K562 (cell line): ENCODE measurements around the gene PHF20. TPM values are rescaled to one million over a fixed set of nuclear protein-coding genes. Genes with fewer than 3 reads are reported as not detected.

Experiments used
- CCAR2 ChIP-seq: fragments of 200-400 bp; formaldehyde crosslinking; IDR thresholded peaks from 2 replicates; pipeline ENCODE4 v1.6.1; 2017; ENCODE audit warnings: mild to moderate bottlenecking, low read depth, low read length
- JUNB ChIP-seq: fragments of 450-650 bp; formaldehyde crosslinking; conservative IDR thresholded peaks from 2 replicates; pipeline ENCODE4 v1.4.0; 2020; ENCODE audit warnings: mild to moderate bottlenecking
- PML ChIP-seq: IDR thresholded peaks from 2 replicates; pipeline ENCODE4 v1.6.1; 2012; ENCODE audit warnings: low read length, inconsistent platforms
- TAF7 ChIP-seq: fragments of 450-650 bp; IDR thresholded peaks from 2 replicates; pipeline ENCODE4 v1.6.1; 2016; ENCODE audit warnings: missing genetic modification characterization, missing compliant biosample characterization
- TGIF2 ChIP-seq: sonication (generic); formaldehyde crosslinking; IDR thresholded peaks from 2 replicates; pipeline ENCODE4 v1.8.1; 2022; ENCODE audit warnings: mild to moderate bottlenecking, missing genetic modification reagents, moderate library complexity
- ZNF224 ChIP-seq: sonication (generic); formaldehyde crosslinking; IDR thresholded peaks from 2 replicates; pipeline ENCODE4 v1.8.0; 2022; ENCODE audit warnings: mild to moderate bottlenecking, missing genetic modification reagents
- ZNF354B ChIP-seq: fragments of 250-450 bp; sonication (Bioruptor Pico); IDR thresholded peaks from 2 replicates; pipeline ENCODE4 v1.4.0; 2020
- ZNF785 ChIP-seq: fragments of 250-450 bp; sonication (Bioruptor Pico); IDR thresholded peaks from 2 replicates; pipeline ENCODE4 v1.4.0; 2020; ENCODE audit warnings: mild to moderate bottlenecking
- polyA plus RNA-seq, 8 experiments: library from polyadenylated mRNA; depleted of rRNA in 4 of 8; stranded (reverse) in 5 of 8; unstranded in 3 of 8; fragments of >200 nt; fragmentation: Nextera tagmentation in 2 of 8; fragmentation: Illumina TruSeq in 1 of 8; extraction: Ambion mirVana in 2 of 8; extraction: Trizol in 1 of 8; gene quantifications; 2 replicates each; pipeline versions ENCODE4 v1.2.1 to v1.2.3, GENCODE V29; 2011 to 2014; ENCODE audit warnings: inconsistent platforms in 1 of 8, missing spikeins in 1 of 8
- total RNA-seq, 7 experiments: library from RNA; depleted of rRNA in 6 of 7; stranded (reverse); fragments of >200 nt in 6 of 7; fragmentation: Illumina TruSeq in 2 of 7; extraction: Trizol in 2 of 7; gene quantifications; 2 replicates each; pipeline versions ENCODE4 v1.2.1 to v1.2.3, GENCODE V29; 2011 to 2021; ENCODE audit warnings: low replicate concordance in 1 of 7
- TF ChIP-seq, protein P1 (sequence below), 2 experiments: fragments of 250-450 bp in 1 of 2; fragments of 450-650 bp in 1 of 2; sonication (Bioruptor Pico) in 1 of 2; IDR thresholded peaks; 2 replicates each; pipeline versions ENCODE4 v1.6.1 to v1.8.0; 2016 to 2021; ENCODE audit warnings: mild to moderate bottlenecking in 2 of 2, moderate library complexity in 2 of 2, missing compliant biosample characterization in 1 of 2, missing genetic modification characterization in 1 of 2
- TF ChIP-seq, protein P2 (sequence below): fragments of 250-450 bp; sonication (Bioruptor Pico); IDR thresholded peaks from 2 replicates; pipeline ENCODE4 v1.4.0; 2020
- TF ChIP-seq, protein P3 (sequence below), 2 experiments: fragments of 450-650 bp in 1 of 2; sonication (generic) in 1 of 2; formaldehyde crosslinking in 1 of 2; IDR thresholded peaks; 2 replicates each; pipeline versions ENCODE4 v1.7.1 to v1.9.0; 2016 to 2022; ENCODE audit warnings: inconsistent platforms in 1 of 2, mild to moderate bottlenecking in 1 of 2, missing genetic modification reagents in 1 of 2

The PHF20 gene
- total and polyA plus RNA-seq, 9 of the 15 experiments (the other 6 are each of a cell fraction or from before 2014, with no cell fraction given) = 49.9 to 196 (median 70.7) TPM

DNA sequence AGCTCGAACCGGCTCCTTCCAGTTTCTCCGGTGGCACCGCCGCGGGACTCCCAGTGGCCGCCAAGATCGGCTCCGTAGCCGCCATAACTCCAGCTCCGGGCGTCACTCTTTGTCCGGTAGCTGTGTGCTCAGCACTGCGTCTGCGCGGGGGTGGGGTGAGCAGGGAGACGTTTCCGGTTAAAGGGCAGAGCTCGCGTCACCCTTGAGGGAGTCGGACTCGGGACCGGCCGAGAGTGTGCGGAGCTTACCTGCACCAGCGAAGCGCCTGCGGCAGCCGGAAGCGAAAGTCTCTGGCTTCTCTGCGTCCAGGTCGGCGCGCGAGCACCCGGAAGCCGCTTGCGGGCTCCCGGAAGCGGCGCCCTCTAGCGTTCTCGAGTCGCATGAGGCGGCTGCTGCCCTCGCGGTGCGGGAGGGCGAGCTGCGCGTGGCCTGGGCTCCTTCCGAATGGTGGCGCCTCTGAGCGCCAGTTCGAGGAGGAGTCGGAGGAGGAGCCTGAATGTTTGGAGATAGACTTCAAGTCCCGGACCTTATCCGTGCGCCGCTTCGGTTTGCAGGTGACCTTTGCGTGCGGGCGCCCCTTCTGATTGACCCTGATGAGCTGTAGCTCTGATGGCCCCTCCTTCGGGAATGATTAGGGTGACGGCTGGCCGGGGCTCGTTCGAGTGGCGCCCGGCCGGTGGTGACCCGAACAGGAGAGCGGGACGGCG lies 182.5 kb downstream of the PHF20 start, which contains the start of gene SCAND1 (continued):
- TF ChIP-seq ZNF224 (CRISPR knock-in tag) (no peak), JUNB (CRISPR knock-in tag) (no peak), TGIF2 (0 out of 2 replicates have a peak, but pooled peaks have one; percentile 28), PML (peak; percentile 85), ZNF785 (CRISPR knock-in tag) (no peak), CCAR2 (no peak), TAF7 (tag) (peak; percentile 78; the same call in 1 of the 2 replicates), ZNF354B (CRISPR knock-in tag) (no peak)
- TF ChIP-seq, protein P1, sequence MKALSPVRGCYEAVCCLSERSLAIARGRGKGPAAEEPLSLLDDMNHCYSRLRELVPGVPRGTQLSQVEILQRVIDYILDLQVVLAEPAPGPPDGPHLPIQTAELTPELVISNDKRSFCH (CRISPR knock-in tag; IDR thresholded peaks at IDR 0.05) = no peak
- TF ChIP-seq, protein P1 (tag; IDR thresholded peaks at IDR 0.05) = peak; percentile 96
- TF ChIP-seq, protein P2, sequence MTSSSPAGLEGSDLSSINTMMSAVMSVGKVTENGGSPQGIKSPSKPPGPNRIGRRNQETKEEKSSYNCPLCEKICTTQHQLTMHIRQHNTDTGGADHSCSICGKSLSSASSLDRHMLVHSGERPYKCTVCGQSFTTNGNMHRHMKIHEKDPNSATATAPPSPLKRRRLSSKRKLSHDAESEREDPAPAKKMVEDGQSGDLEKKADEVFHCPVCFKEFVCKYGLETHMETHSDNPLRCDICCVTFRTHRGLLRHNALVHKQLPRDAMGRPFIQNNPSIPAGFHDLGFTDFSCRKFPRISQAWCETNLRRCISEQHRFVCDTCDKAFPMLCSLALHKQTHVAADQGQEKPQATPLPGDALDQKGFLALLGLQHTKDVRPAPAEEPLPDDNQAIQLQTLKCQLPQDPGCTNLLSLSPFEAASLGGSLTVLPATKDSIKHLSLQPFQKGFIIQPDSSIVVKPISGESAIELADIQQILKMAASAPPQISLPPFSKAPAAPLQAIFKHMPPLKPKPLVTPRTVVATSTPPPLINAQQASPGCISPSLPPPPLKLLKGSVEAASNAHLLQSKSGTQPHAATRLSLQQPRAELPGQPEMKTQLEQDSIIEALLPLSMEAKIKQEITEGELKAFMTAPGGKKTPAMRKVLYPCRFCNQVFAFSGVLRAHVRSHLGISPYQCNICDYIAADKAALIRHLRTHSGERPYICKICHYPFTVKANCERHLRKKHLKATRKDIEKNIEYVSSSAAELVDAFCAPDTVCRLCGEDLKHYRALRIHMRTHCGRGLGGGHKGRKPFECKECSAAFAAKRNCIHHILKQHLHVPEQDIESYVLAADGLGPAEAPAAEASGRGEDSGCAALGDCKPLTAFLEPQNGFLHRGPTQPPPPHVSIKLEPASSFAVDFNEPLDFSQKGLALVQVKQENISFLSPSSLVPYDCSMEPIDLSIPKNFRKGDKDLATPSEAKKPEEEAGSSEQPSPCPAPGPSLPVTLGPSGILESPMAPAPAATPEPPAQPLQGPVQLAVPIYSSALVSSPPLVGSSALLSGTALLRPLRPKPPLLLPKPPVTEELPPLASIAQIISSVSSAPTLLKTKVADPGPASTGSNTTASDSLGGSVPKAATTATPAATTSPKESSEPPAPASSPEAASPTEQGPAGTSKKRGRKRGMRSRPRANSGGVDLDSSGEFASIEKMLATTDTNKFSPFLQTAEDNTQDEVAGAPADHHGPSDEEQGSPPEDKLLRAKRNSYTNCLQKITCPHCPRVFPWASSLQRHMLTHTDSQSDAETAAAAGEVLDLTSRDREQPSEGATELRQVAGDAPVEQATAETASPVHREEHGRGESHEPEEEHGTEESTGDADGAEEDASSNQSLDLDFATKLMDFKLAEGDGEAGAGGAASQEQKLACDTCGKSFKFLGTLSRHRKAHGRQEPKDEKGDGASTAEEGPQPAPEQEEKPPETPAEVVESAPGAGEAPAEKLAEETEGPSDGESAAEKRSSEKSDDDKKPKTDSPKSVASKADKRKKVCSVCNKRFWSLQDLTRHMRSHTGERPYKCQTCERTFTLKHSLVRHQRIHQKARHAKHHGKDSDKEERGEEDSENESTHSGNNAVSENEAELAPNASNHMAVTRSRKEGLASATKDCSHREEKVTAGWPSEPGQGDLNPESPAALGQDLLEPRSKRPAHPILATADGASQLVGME (CRISPR knock-in tag) = peak; percentile 38; the same call in 1 of the 2 replicates
- TF ChIP-seq, protein P3, sequence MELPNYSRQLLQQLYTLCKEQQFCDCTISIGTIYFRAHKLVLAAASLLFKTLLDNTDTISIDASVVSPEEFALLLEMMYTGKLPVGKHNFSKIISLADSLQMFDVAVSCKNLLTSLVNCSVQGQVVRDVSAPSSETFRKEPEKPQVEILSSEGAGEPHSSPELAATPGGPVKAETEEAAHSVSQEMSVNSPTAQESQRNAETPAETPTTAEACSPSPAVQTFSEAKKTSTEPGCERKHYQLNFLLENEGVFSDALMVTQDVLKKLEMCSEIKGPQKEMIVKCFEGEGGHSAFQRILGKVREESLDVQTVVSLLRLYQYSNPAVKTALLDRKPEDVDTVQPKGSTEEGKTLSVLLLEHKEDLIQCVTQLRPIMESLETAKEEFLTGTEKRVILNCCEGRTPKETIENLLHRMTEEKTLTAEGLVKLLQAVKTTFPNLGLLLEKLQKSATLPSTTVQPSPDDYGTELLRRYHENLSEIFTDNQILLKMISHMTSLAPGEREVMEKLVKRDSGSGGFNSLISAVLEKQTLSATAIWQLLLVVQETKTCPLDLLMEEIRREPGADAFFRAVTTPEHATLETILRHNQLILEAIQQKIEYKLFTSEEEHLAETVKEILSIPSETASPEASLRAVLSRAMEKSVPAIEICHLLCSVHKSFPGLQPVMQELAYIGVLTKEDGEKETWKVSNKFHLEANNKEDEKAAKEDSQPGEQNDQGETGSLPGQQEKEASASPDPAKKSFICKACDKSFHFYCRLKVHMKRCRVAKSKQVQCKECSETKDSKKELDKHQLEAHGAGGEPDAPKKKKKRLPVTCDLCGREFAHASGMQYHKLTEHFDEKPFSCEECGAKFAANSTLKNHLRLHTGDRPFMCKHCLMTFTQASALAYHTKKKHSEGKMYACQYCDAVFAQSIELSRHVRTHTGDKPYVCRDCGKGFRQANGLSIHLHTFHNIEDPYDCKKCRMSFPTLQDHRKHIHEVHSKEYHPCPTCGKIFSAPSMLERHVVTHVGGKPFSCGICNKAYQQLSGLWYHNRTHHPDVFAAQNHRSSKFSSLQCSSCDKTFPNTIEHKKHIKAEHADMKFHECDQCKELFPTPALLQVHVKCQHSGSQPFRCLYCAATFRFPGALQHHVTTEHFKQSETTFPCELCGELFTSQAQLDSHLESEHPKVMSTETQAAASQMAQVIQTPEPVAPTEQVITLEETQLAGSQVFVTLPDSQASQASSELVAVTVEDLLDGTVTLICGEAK (IDR thresholded peaks at IDR 0.05) = peak; percentile 100
- TF ChIP-seq, protein P3 (CRISPR knock-in tag; IDR thresholded peaks at IDR 0.05) = peak; percentile 57; the same call in 1 of the 2 replicates
